Endothelial cell of umbilical vein (primary cell): Measurements from ENCODE around the gene PLP2. TPM values are rescaled to one million over a fixed set of nuclear protein-coding genes. Genes with fewer than 3 reads are reported as not detected.
A peak's percentile ranks its signal among the peaks of the same experiment; 100 is the strongest.
"Not testable (repeated sequence)": the region's sequence is repeated elsewhere in the genome, so short reads cannot be mapped to it uniquely, and the experiment has no call there.

Experiments used
- BruUV-seq: library from RNA; stranded (reverse); fragments of 400-500 nt; replicated peaks from 2 replicates; lab custom pipeline; 2021; lab: Mats Ljungman, UMichigan
- CTCF ChIA-PET: fragments of 300-600, 350-600 bp; sonication (Branson Sonifier 250); formaldehyde crosslinking; loops from one replicate; lab custom pipeline; 2021; ENCODE audit warnings: antibody characterized with exemption, inconsistent platforms; lab: Charles Lee
- POLR2A ChIA-PET: fragments of 300-600, 350-600 bp; sonication (Branson Sonifier 250); formaldehyde crosslinking; loops from one replicate; lab custom pipeline; 2021; ENCODE audit warnings: antibody characterized with exemption, inconsistent platforms; lab: Charles Lee
- DNase-seq: peaks from one replicate; pipeline ENCODE4 v3.0.0-alpha.2; 2011; ENCODE audit warnings: low read depth, low spot score
- FAIRE-seq: peaks from 2 replicates; lab custom pipeline; 2011; peaks lifted over from hg19 to GRCh38; lab: Jason Lieb, UNC
- H2AFZ ChIP-seq: 2 replicates; pipeline ENCODE4 v1.6.0; 2012; ENCODE audit warnings: low read depth, low read length, control low read depth, inconsistent platforms
- H3K27ac ChIP-seq: 2 replicates; pipeline ENCODE4 v1.5.1; 2011; ENCODE audit warnings: low read depth, mild to moderate bottlenecking, control low read depth, low read length, moderate library complexity; ENCODE audit not compliant: insufficient read depth
- H3K27me3 ChIP-seq, 2 experiments: 2 replicates each; pipeline versions ENCODE4 v1.6.0 to v1.6.1; 2011; ENCODE audit warnings: low read length in 2 of 2, mixed read lengths in 1 of 2; ENCODE audit not compliant: control insufficient read depth in 2 of 2, insufficient read depth in 2 of 2
- H3K36me3 ChIP-seq, 2 experiments: 2 replicates in 1 of 2; 3 replicates in 1 of 2; pipeline ENCODE4 v1.5.1; 2011; ENCODE audit warnings: low read length in 2 of 2, mild to moderate bottlenecking in 1 of 2, moderate library complexity in 1 of 2; ENCODE audit not compliant: control insufficient read depth in 2 of 2, insufficient read depth in 2 of 2; ENCODE audit errors: extremely low read depth in 1 of 2
- H3K4me1 ChIP-seq: 3 replicates; pipeline ENCODE4 v1.5.1; 2011; ENCODE audit warnings: mild to moderate bottlenecking, low read length; ENCODE audit not compliant: control insufficient read depth, insufficient read depth; ENCODE audit errors: extremely low read depth
- H3K4me2 ChIP-seq: 2 replicates; pipeline ENCODE4 v1.6.1; 2011; ENCODE audit warnings: low read length, control low read depth, mixed read lengths; ENCODE audit not compliant: insufficient read depth
- H3K4me3 ChIP-seq, 3 experiments: fragments of 200-600 bp in 1 of 3; sonication (generic), shearing (Covaris generic) in 1 of 3; replicated peaks in 1 of 3; 2 replicates each; pipeline ENCODE4 v1.5.1; 2011 to 2016; ENCODE audit warnings: control low read depth in 3 of 3, low read length in 3 of 3, mild to moderate bottlenecking in 2 of 3, inconsistent platforms in 1 of 3, low read depth in 1 of 3, moderate library complexity in 1 of 3; ENCODE audit not compliant: insufficient read depth in 1 of 3
- H3K79me2 ChIP-seq: 2 replicates; pipeline ENCODE4 v1.6.0; 2012; ENCODE audit warnings: low read length, inconsistent platforms; ENCODE audit not compliant: control insufficient read depth, insufficient read depth
- H3K9ac ChIP-seq: replicated peaks from 2 replicates; pipeline ENCODE3; 2011; ENCODE audit warnings: low read length, control low read depth; ENCODE audit not compliant: insufficient read depth; ENCODE audit errors: extremely low read depth
- H3K9me1 ChIP-seq: replicated peaks from 3 replicates; pipeline ENCODE4 v1.6.0; 2011; ENCODE audit warnings: mild to moderate bottlenecking, low read length; ENCODE audit not compliant: control insufficient read depth, insufficient read depth; ENCODE audit errors: extremely low read depth
- H3K9me3 ChIP-seq: replicated peaks from 2 replicates; pipeline ENCODE4 v1.5.1; 2012; ENCODE audit warnings: low read length, inconsistent platforms; ENCODE audit not compliant: control insufficient read depth, insufficient read depth
- H4K20me1 ChIP-seq: replicated peaks from 2 replicates; pipeline ENCODE3; 2011; ENCODE audit warnings: mild to moderate bottlenecking, low read length; ENCODE audit not compliant: control insufficient read depth, insufficient read depth; ENCODE audit errors: extremely low read depth
- EZH2 ChIP-seq: IDR thresholded peaks from 2 replicates; pipeline ENCODE4 v1.6.1; 2012; ENCODE audit warnings: borderline replicate concordance, low read depth, mild to moderate bottlenecking, moderate library complexity, low read length, inconsistent platforms; ENCODE audit not compliant: severe bottlenecking
- POLR2A ChIP-seq: IDR thresholded peaks from 2 replicates; pipeline ENCODE4 v1.6.1; 2012; ENCODE audit warnings: low read depth, mild to moderate bottlenecking, control low read depth, low read length
- dilution Hi-C: fragments of 300-500 bp; cut with MboI; formaldehyde crosslinking; loops from one replicate; pipeline ENCODE4 v1.15.0; 2019; ENCODE audit warnings: low sequenced_read_pairs; ENCODE audit not compliant: extremely low pct_ligation_motif_present
- intact Hi-C: fragments of 100-400 bp; cut with micrococcal nuclease; formaldehyde crosslinking; loops from one replicate; pipeline ENCODE4 v1.10.0; 2022
- polyA plus RNA-seq, 4 experiments: library from polyadenylated mRNA; depleted of rRNA in 3 of 4; stranded (reverse) in 3 of 4; unstranded in 1 of 4; fragments of >200 nt; gene quantifications; 2 replicates each; pipeline versions ENCODE4 v1.2.1 to v1.2.3, GENCODE V29; 2011 to 2012; ENCODE audit warnings: missing spikeins in 1 of 4
- total RNA-seq: library from RNA; stranded (reverse); gene quantifications from 2 replicates; pipeline ENCODE4 v1.2.3, GENCODE V29; 2021

The PLP2 gene
- total and polyA plus RNA-seq, 2 donors (not counting 3 experiments of a cell fraction or from before 2014, with no cell fraction given) = 153 to 277 TPM

GRCh38 chrX:49172280-49172780, 632 bp downstream of the PLP2 start:
- Histone ChIP-seq H3K27ac (peak overlapping the region; percentile 64), H3K4me1 (peaks cover 16% of the 10 kb centered on the region), H3K79me2 (peaks cover 25% of the 10 kb centered on the region), H4K20me1 (no peaks in the 10 kb centered on the region), H3K4me2 (peak overlapping the region; percentile 79), H3K9ac (peak overlapping the region; percentile 64), H3K4me3 (peak overlapping the region; percentile 55 to 74 (median 68)), H2AFZ (peak overlapping the region; percentile 45), H3K9me1 (no peaks in the 10 kb centered on the region), H3K9me3 (no peaks in the 10 kb centered on the region), H3K27me3 (no peaks in the 10 kb centered on the region), H3K36me3 (no peaks in the 10 kb centered on the region)
- TF ChIP-seq POLR2A (peak; percentile 8), EZH2 (no peak)
- intact Hi-C loops (no loop called here), dilution Hi-C loops (no loop called here)
- peak; percentile 87 for FAIRE-seq
- CTCF ChIA-PET = interaction anchor here (0.5 to 1.3 kb wide), 3 partner anchors 12 to 543 kb away, joined by 4 read pairs; no protein-coding TSS in a partner anchor
- no TSS peak for BruUV-seq
- peak; percentile 21 for DNase-seq
- POLR2A ChIA-PET = interaction anchor here (1.7 kb wide), 1 partner anchor 12 kb away, joined by 5 read pairs; no protein-coding TSS in a partner anchor

DNA sequence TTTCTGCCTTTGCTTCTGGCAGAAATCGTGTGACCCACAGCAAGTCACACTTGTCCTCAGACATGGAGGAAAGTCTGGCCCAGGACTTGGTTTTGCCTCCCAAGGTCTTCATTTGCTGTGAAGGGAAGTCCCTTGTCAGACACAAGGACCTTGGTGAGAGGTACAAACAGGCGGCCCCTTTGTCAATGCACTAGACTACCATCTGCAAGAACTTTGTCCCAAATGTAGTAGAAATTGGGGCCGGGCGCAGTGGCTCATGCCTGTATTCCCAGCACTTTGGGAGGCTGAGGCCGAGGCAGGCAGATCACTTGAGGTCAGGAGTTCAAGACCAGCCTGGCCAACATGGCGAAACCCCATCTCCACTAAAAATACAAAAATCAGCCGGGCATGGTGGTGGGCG, 1.8 kb downstream of the PLP2 start:
- BruUV-seq, POLR2A ChIA-PET: not testable (repeated sequence)

More for the DNA sequence above, 1.8 kb downstream of the PLP2 start:
- H3K9me3 ChIP-seq, H3K4me1 ChIP-seq, H3K4me3 ChIP-seq, H3K9ac ChIP-seq, dilution Hi-C loops, H2AFZ ChIP-seq, H3K27ac ChIP-seq, FAIRE-seq, DNase-seq, H3K9me1 ChIP-seq, H3K27me3 ChIP-seq, CTCF ChIA-PET, H3K36me3 ChIP-seq, intact Hi-C loops, H4K20me1 ChIP-seq: not testable (repeated sequence)
- peaks cover 25% of the 10 kb centered on the region for H3K79me2 ChIP-seq
- peak overlapping the region; percentile 79 for H3K4me2 ChIP-seq
